HG02588 (cell line): ENCODE measurements around the gene PPM1L.

Experiments
- ATAC-seq: cut with Tn5 transposase; IDR thresholded peaks from one replicate; pipeline ENCODE4 v1.9.1; 2021; ENCODE audit warnings: mild to moderate bottlenecking, moderate library complexity; ENCODE audit not compliant: unreplicated experiment

Gene PPM1L

GRCh38 chr3:160804762-160805161, 48.7 kb downstream of the PPM1L start:
- ATAC-seq, result no peak

GRCh38 chr3:160806094-160806493, 50.1 kb downstream of the PPM1L start:
- no peak for ATAC-seq

GRCh38 chr3:160806686-160807085, 50.7 kb downstream of the PPM1L start:
- ATAC-seq, result no peak

- no peak for ATAC-seq
These were observed 52.8 kb downstream of the PPM1L start for GRCh38 chr3:160808838-160809237.

GRCh38 chr3:160809453-160809852, 53.4 kb downstream of the PPM1L start:
- ATAC-seq, result no peak

- no peak for ATAC-seq
These were observed 54.6 kb downstream of the PPM1L start for GRCh38 chr3:160810362-160811236.

- ATAC-seq, result no peak
These were observed 55.2 kb downstream of the PPM1L start for GRCh38 chr3:160811237-160811548.

GRCh38 chr3:160812304-160812703, 56.3 kb downstream of the PPM1L start:
- ATAC-seq, result no peak

GRCh38 chr3:160815280-160815679, 59.2 kb downstream of the PPM1L start:
- ATAC-seq, result no peak

- no peak for ATAC-seq
These were observed 64.0 kb downstream of the PPM1L start for GRCh38 chr3:160820022-160820421.

GRCh38 chr3:160820430-160820829, 64.4 kb downstream of the PPM1L start:
- ATAC-seq, result no peak

GRCh38 chr3:160822936-160823335, 66.9 kb downstream of the PPM1L start:
- ATAC-seq, result no peak

GRCh38 chr3:160825311-160825800, 69.3 kb downstream of the PPM1L start:
- ATAC-seq, result no peak

- no peak for ATAC-seq
These were observed 70.4 kb downstream of the PPM1L start for GRCh38 chr3:160826408-160826807.

- no peak for ATAC-seq
These were observed 71.0 kb downstream of the PPM1L start for GRCh38 chr3:160826991-160827390.

- no peak for ATAC-seq
These were observed 71.5 kb downstream of the PPM1L start for GRCh38 chr3:160827516-160827915.

GRCh38 chr3:160828880-160829279, 72.8 kb downstream of the PPM1L start:
- ATAC-seq, result no peak

GRCh38 chr3:160829486-160830009, 73.5 kb downstream of the PPM1L start:
- ATAC-seq, result no peak

- ATAC-seq, result no peak
These were observed 74.8 kb downstream of the PPM1L start for GRCh38 chr3:160830796-160831195.

GRCh38 chr3:160831401-160831800, 75.4 kb downstream of the PPM1L start:
- no peak for ATAC-seq

- ATAC-seq, result no peak
These were observed 81.5 kb downstream of the PPM1L start for GRCh38 chr3:160837394-160837980.

GRCh38 chr3:160840590-160840989, 84.6 kb downstream of the PPM1L start:
- no peak for ATAC-seq
